ENCODE measurements around the gene SPG7.
"Not testable (repeated sequence)": the region's sequence is repeated elsewhere in the genome, so short reads cannot be mapped to it uniquely, and the experiment has no call there.

The SPG7 gene

DNA sequence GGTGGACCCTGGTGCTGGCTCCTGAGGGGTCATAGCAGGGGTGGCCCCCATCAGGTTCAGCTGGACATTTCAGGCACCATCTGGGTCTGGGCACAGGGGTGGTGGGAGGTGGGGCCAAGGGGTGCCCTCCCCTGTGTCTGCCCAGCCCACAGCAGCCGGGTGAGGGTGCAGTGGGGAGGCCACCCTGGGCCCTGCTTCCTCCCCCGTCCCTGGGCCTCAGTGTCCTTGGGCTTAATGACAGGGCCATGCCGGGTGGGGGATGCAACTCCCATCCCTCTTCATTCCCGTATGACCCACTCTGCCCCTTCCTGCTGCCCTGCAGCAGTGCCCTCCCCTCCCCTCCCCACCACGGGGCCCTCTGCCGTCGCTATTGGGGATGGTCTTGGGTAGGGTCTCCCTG is 78.0 kb downstream of the SPG7 start:
- H3K18ac ChIP-seq (ENCODE audit: low read length) = peak overlapping the region; percentile 76
- H3K23ac ChIP-seq (ENCODE audit: low read depth, low read length, poor library complexity) = peak overlapping the region; percentile 55
- no peak overlapping the region for H3K27ac ChIP-seq (replicated peaks; ENCODE audit: low read length)
- H3K79me1 ChIP-seq (ENCODE audit: low read depth, low read length) = no peaks in the 10 kb centered on the region
- WGBS, 2 donors (ENCODE audit: extremely low coverage in 2 of 2, insufficient read length in 2 of 2, insufficient replicate concordance in 1 of 2) = no CpG with 5 or more reads among the region's 7 CpGs
- H2AFZ ChIP-seq (ENCODE audit: low read length) = no peak overlapping the region
- no peaks in the 10 kb centered on the region for H3K36me3 ChIP-seq (replicated peaks in 1 of 2; ENCODE audit: control insufficient read depth in 2 of 2, insufficient read depth in 2 of 2, low read length in 2 of 2)
- no peak overlapping the region for H4K91ac ChIP-seq (ENCODE audit: low read depth, low read length, poor library complexity)
- DNase-seq (ENCODE audit: low spot score) = no peak
- H3K4me1 ChIP-seq (ENCODE audit: control insufficient read depth in 2 of 2, insufficient read depth in 1 of 2, low read depth in 1 of 2, low read length in 2 of 2) = peaks cover 2 to 11% of the 10 kb centered on the region in 2 donors
- H2BK15ac ChIP-seq (ENCODE audit: low read length) = peak overlapping the region; percentile 67
- no peak overlapping the region for H3K4ac ChIP-seq (ENCODE audit: low read length)
- no peak overlapping the region for H2BK120ac ChIP-seq (ENCODE audit: low read depth, low read length)
- H3K14ac ChIP-seq (ENCODE audit: low read length) = no peak overlapping the region
- no peak overlapping the region for H3K4me2 ChIP-seq (ENCODE audit: insufficient read depth, low read length, poor library complexity, severe bottlenecking)
- H2BK5ac ChIP-seq (ENCODE audit: low read length) = peak overlapping the region; percentile 66
- peak overlapping the region; percentile 88 for H2AK5ac ChIP-seq (ENCODE audit: low read depth, low read length)
- no peaks in the 10 kb centered on the region for H3K27me3 ChIP-seq (ENCODE audit: control insufficient read depth in 3 of 3, insufficient read depth in 3 of 3, low read depth in 1 of 3, low read length in 3 of 3)
- H3K4me3 ChIP-seq (ENCODE audit: low read length in 2 of 2) = no peak overlapping the region
- H3K9ac ChIP-seq (ENCODE audit: low read depth, low read length, poor library complexity) = peak overlapping the region; percentile 44
- H2BK12ac ChIP-seq (ENCODE audit: low read length) = no peak overlapping the region
- H4K8ac ChIP-seq (ENCODE audit: low read depth, low read length) = no peak overlapping the region
- H3K9me3 ChIP-seq (replicated peaks in 1 of 2; ENCODE audit: control insufficient read depth in 2 of 2, insufficient read depth in 1 of 2, low read depth in 1 of 2, low read length in 2 of 2) = no peaks in the 10 kb centered on the region

DNA sequence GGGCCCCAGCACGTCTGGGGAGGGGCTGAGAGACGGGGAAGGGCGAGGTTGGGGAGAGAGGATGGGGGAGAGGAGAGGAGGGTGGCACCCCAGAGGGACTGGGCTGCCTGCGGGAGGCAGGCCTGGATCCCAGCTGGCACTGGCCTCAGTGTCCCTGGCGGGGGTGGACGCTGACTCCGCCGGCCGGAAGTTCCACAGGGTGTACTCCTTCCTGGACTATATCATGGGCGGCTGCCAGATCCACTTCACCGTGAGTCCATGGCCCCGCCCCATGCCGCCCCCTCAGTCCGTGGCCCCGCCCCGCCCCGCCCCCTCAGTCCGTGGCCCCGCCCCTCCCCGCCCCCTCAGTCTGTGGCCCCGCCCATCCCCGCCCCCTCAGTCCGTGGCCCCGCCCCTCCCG is 78.7 kb downstream of the SPG7 start:
- Histone ChIP-seq H3K4me1 (ENCODE audit: control insufficient read depth in 2 of 2, insufficient read depth in 1 of 2, low read depth in 1 of 2, low read length in 2 of 2) (peaks cover 1 to 10% of the 10 kb centered on the region in 2 donors), H2AK5ac (ENCODE audit: low read depth, low read length) (peak overlapping the region; percentile 88), H3K4me3 (ENCODE audit: low read length in 2 of 2) (no peak overlapping the region), H3K79me1 (ENCODE audit: low read depth, low read length) (no peaks in the 10 kb centered on the region), H3K36me3 (replicated peaks in 1 of 2; ENCODE audit: control insufficient read depth in 2 of 2, insufficient read depth in 2 of 2, low read length in 2 of 2) (no peaks in the 10 kb centered on the region), H3K27ac (replicated peaks; ENCODE audit: low read length) (no peak overlapping the region), H3K27me3 (ENCODE audit: control insufficient read depth in 3 of 3, insufficient read depth in 3 of 3, low read depth in 1 of 3, low read length in 3 of 3) (no peaks in the 10 kb centered on the region), H3K4ac (ENCODE audit: low read length) (no peak overlapping the region), H3K14ac (ENCODE audit: low read length) (peak overlapping the region; percentile 6), H3K23ac (ENCODE audit: low read depth, low read length, poor library complexity) (no peak overlapping the region), H3K9me3 (replicated peaks in 1 of 2; ENCODE audit: control insufficient read depth in 2 of 2, insufficient read depth in 1 of 2, low read depth in 1 of 2, low read length in 2 of 2) (no peaks in the 10 kb centered on the region), H2AFZ (ENCODE audit: low read length) (no peak overlapping the region), H3K4me2 (ENCODE audit: insufficient read depth, low read length, poor library complexity, severe bottlenecking) (no peak overlapping the region), H4K91ac (ENCODE audit: low read depth, low read length, poor library complexity) (no peak overlapping the region), H2BK12ac (ENCODE audit: low read length) (peak overlapping the region; percentile 30), H2BK120ac (ENCODE audit: low read depth, low read length) (no peak overlapping the region), H2BK15ac (ENCODE audit: low read length) (peak overlapping the region; percentile 67), H3K18ac (ENCODE audit: low read length) (peak overlapping the region; percentile 27), H3K9ac (ENCODE audit: low read depth, low read length, poor library complexity) (no peak overlapping the region), H2BK5ac (ENCODE audit: low read length) (no peak overlapping the region), H4K8ac (ENCODE audit: low read depth, low read length) (no peak overlapping the region)
- no CpG with 5 or more reads among the region's 25 CpGs for WGBS, 2 donors (ENCODE audit: extremely low coverage in 2 of 2, insufficient read length in 2 of 2, insufficient replicate concordance in 1 of 2)
- no peak for DNase-seq (ENCODE audit: low spot score)

DNA sequence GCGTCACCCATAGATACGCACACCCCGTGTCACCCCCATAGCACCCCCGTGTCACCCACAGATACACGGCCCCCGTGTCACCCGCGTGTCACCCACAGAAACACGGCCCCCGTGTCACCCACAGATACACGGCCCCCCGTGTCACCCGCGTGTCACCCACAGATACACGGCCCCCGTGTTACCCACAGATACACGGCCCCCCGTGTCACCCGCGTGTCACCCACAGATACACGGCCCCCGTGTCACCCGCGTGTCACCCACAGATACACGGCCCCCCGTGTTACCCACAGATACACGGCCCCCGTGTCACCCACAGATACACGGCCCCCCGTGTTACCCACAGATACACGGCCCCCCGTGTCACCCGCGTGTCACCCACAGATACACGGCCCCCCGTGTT is 79.5 kb downstream of the SPG7 start:
- H3K23ac ChIP-seq (ENCODE audit: low read depth, low read length, poor library complexity); H2AFZ ChIP-seq (ENCODE audit: low read length); H3K4me2 ChIP-seq (ENCODE audit: insufficient read depth, low read length, poor library complexity, severe bottlenecking); H2AK5ac ChIP-seq (ENCODE audit: low read depth, low read length); H3K18ac ChIP-seq (ENCODE audit: low read length); H4K91ac ChIP-seq (ENCODE audit: low read depth, low read length, poor library complexity); H4K8ac ChIP-seq (ENCODE audit: low read depth, low read length); H3K4me3 ChIP-seq (ENCODE audit: low read length in 2 of 2); H3K9me3 ChIP-seq (replicated peaks in 1 of 2; ENCODE audit: control insufficient read depth in 2 of 2, insufficient read depth in 1 of 2, low read depth in 1 of 2, low read length in 2 of 2); H2BK12ac ChIP-seq (ENCODE audit: low read length); H3K27ac ChIP-seq (replicated peaks; ENCODE audit: low read length); H3K79me1 ChIP-seq (ENCODE audit: low read depth, low read length); H3K27me3 ChIP-seq (ENCODE audit: control insufficient read depth in 3 of 3, insufficient read depth in 3 of 3, low read depth in 1 of 3, low read length in 3 of 3); H2BK15ac ChIP-seq (ENCODE audit: low read length); H3K4ac ChIP-seq (ENCODE audit: low read length); H3K14ac ChIP-seq (ENCODE audit: low read length); H3K4me1 ChIP-seq (ENCODE audit: control insufficient read depth in 2 of 2, insufficient read depth in 1 of 2, low read depth in 1 of 2, low read length in 2 of 2); H3K9ac ChIP-seq (ENCODE audit: low read depth, low read length, poor library complexity); H2BK5ac ChIP-seq (ENCODE audit: low read length); H3K36me3 ChIP-seq (replicated peaks in 1 of 2; ENCODE audit: control insufficient read depth in 2 of 2, insufficient read depth in 2 of 2, low read length in 2 of 2); H2BK120ac ChIP-seq (ENCODE audit: low read depth, low read length); DNase-seq (ENCODE audit: low spot score): not testable (repeated sequence)
- WGBS, 2 donors (ENCODE audit: extremely low coverage in 2 of 2, insufficient read length in 2 of 2, insufficient replicate concordance in 1 of 2) = no CpG with 5 or more reads among the region's 36 CpGs

DNA sequence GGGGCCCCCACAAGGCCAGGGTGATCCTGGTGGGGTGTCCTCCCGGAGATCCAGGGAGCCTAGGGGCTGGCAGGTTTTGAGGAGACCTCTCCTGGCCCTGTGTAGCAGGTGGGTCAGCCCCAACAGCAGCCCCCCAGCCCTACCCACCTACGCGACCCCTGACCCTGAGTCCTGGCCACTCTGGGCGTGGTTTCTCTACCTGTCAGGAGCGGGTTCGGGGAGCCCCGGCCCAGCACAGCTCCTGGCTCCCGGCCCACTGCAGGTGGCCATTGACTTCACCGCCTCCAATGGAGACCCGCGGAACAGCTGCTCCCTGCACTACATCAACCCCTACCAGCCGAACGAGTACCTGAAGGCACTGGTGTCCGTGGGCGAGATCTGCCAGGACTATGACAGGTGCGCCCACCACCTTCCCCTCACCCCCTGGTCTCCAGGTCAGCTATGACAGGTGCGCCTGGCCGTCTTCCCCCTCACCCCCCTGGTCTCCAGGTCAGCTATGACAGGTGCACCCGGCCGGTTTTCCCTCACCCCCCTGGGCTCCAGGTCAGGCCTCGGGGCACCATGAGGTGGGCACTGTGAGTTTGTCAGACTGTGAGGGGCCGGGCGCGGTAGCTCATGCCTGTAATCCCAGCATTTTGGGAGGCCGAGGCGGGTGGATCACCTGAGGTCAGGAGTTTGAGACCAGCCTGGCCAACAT is 80.4 kb downstream of the SPG7 start:
- Histone ChIP-seq H3K14ac (ENCODE audit: low read length) (no peak overlapping the region), H4K91ac (ENCODE audit: low read depth, low read length, poor library complexity) (no peak overlapping the region), H4K8ac (ENCODE audit: low read depth, low read length) (no peak overlapping the region), H2BK12ac (ENCODE audit: low read length) (no peak overlapping the region), H3K18ac (ENCODE audit: low read length) (no peak overlapping the region), H3K4me2 (ENCODE audit: insufficient read depth, low read length, poor library complexity, severe bottlenecking) (no peak overlapping the region), H3K4me1 (ENCODE audit: control insufficient read depth in 2 of 2, insufficient read depth in 1 of 2, low read depth in 1 of 2, low read length in 2 of 2) (peaks cover 0 to 5% of the 10 kb centered on the region in 2 donors), H2BK120ac (ENCODE audit: low read depth, low read length) (no peak overlapping the region), H3K4ac (ENCODE audit: low read length) (no peak overlapping the region), H3K9ac (ENCODE audit: low read depth, low read length, poor library complexity) (no peak overlapping the region), H3K27me3 (ENCODE audit: control insufficient read depth in 3 of 3, insufficient read depth in 3 of 3, low read depth in 1 of 3, low read length in 3 of 3) (no peaks in the 10 kb centered on the region), H2BK5ac (ENCODE audit: low read length) (no peak overlapping the region), H3K79me1 (ENCODE audit: low read depth, low read length) (no peaks in the 10 kb centered on the region), H3K36me3 (replicated peaks in 1 of 2; ENCODE audit: control insufficient read depth in 2 of 2, insufficient read depth in 2 of 2, low read length in 2 of 2) (no peaks in the 10 kb centered on the region), H3K23ac (ENCODE audit: low read depth, low read length, poor library complexity) (no peak overlapping the region), H3K4me3 (ENCODE audit: low read length in 2 of 2) (no peak overlapping the region), H3K27ac (replicated peaks; ENCODE audit: low read length) (no peak overlapping the region), H2BK15ac (ENCODE audit: low read length) (no peak overlapping the region), H2AFZ (ENCODE audit: low read length) (no peak overlapping the region), H3K9me3 (replicated peaks in 1 of 2; ENCODE audit: control insufficient read depth in 2 of 2, insufficient read depth in 1 of 2, low read depth in 1 of 2, low read length in 2 of 2) (no peaks in the 10 kb centered on the region), H2AK5ac (ENCODE audit: low read depth, low read length) (no peak overlapping the region)
- no peak for DNase-seq (ENCODE audit: low spot score)
- no CpG with 5 or more reads among the region's 26 CpGs for WGBS, 2 donors (ENCODE audit: extremely low coverage in 2 of 2, insufficient read length in 2 of 2, insufficient replicate concordance in 1 of 2)
